GM12892 (cell line): Measurements from ENCODE around the gene ATP9B.

Experiments
- DNase-seq: peaks from one replicate; pipeline ENCODE4 v3.0.0; 2011; ENCODE audit not compliant: insufficient read length
- FAIRE-seq: peaks from 2 replicates; lab custom pipeline; 2011; peaks lifted over from hg19 to GRCh38; lab: Jason Lieb, UNC
- POLR2A ChIP-seq: IDR thresholded peaks from 2 replicates; pipeline ENCODE4 v1.6.1; 2011; ENCODE audit warnings: low read depth, low read length, control low read depth
- POLR2AphosphoS5 ChIP-seq: IDR thresholded peaks from 2 replicates; pipeline ENCODE4 v1.6.1; 2011; ENCODE audit warnings: low read depth, low read length, control low read depth
- TAF1 ChIP-seq: IDR thresholded peaks from 2 replicates; pipeline ENCODE4 v1.6.1; 2011; ENCODE audit warnings: low read depth, mild to moderate bottlenecking, control low read depth, low read length, borderline replicate concordance

ATP9B gene

GRCh38 chr18:79111483-79111882 lies 42.3 kb downstream of the ATP9B start:
- no peak for FAIRE-seq
- DNase-seq: no peak
- TF ChIP-seq TAF1: no peak
- TF ChIP-seq POLR2A: no peak
- no peak for TF ChIP-seq POLR2AphosphoS5

- no peak for FAIRE-seq
- no peak for DNase-seq
- no peak for TF ChIP-seq POLR2A
- no peak for TF ChIP-seq TAF1
These were observed 48.2 kb downstream of the ATP9B start for GRCh38 chr18:79117385-79117784.

- FAIRE-seq (no peak), DNase-seq (no peak)
- no peak for TF ChIP-seq POLR2AphosphoS5
- no peak for TF ChIP-seq POLR2A
- TF ChIP-seq TAF1: no peak
These were observed 48.6 kb downstream of the ATP9B start for GRCh38 chr18:79117788-79118187.

GRCh38 chr18:79118797-79119196 lies 49.6 kb downstream of the ATP9B start:
- DNase-seq: no peak
- FAIRE-seq: no peak
- TF ChIP-seq POLR2AphosphoS5 (no peak), POLR2A (no peak), TAF1 (no peak)

- no peak for FAIRE-seq
- no peak for DNase-seq
- TF ChIP-seq TAF1 (no peak), POLR2A (no peak), POLR2AphosphoS5 (no peak)
These were observed 52.7 kb downstream of the ATP9B start for GRCh38 chr18:79121746-79122474.

GRCh38 chr18:79123948-79124347 lies 54.8 kb downstream of the ATP9B start:
- DNase-seq: no peak
- FAIRE-seq: no peak

GRCh38 chr18:79129120-79129519 lies 59.9 kb downstream of the ATP9B start:
- no peak for DNase-seq
- TF ChIP-seq POLR2A: no peak
- no peak for TF ChIP-seq TAF1
- TF ChIP-seq POLR2AphosphoS5: no peak
- FAIRE-seq: no peak

More at GRCh38 chr18:79123948-79124347, 54.8 kb downstream of the ATP9B start:
- TF ChIP-seq TAF1 (no peak), POLR2A (no peak), POLR2AphosphoS5 (no peak)

- TF ChIP-seq POLR2AphosphoS5: no peak
- TF ChIP-seq TAF1: no peak
- no peak for TF ChIP-seq POLR2A
- FAIRE-seq (no peak), DNase-seq (no peak)
These were observed 64.5 kb downstream of the ATP9B start for GRCh38 chr18:79133724-79134123.

- DNase-seq (no peak), FAIRE-seq (no peak)
- TF ChIP-seq TAF1 (no peak), POLR2A (no peak), POLR2AphosphoS5 (no peak)
These were observed 66.7 kb downstream of the ATP9B start for GRCh38 chr18:79135924-79136323.

- no peak for DNase-seq
- TF ChIP-seq POLR2A: no peak
- no peak for TF ChIP-seq TAF1
- no peak for TF ChIP-seq POLR2AphosphoS5
- no peak for FAIRE-seq
These were observed 67.5 kb downstream of the ATP9B start for GRCh38 chr18:79136742-79137141.

GRCh38 chr18:79139206-79139605 lies 70.0 kb downstream of the ATP9B start:
- FAIRE-seq: no peak
- no peak for TF ChIP-seq TAF1
- no peak for TF ChIP-seq POLR2AphosphoS5
- TF ChIP-seq POLR2A: no peak
- DNase-seq: no peak

GRCh38 chr18:79147014-79147413 lies 77.8 kb downstream of the ATP9B start:
- FAIRE-seq: no peak
- DNase-seq: no peak

More at GRCh38 chr18:79147014-79147413, 77.8 kb downstream of the ATP9B start:
- TF ChIP-seq POLR2AphosphoS5: no peak
- no peak for TF ChIP-seq POLR2A
- TF ChIP-seq TAF1: no peak
